Colon (tissue), 2 donors: ENCODE measurements around the gene SPOPL.

Experiments
- FAIRE-seq: peaks from 2 replicates; lab custom pipeline; 2012; peaks lifted over from hg19 to GRCh38; lab: Jason Lieb, UNC
- donor health status: control.
- donor health status: control.

Gene SPOPL

GRCh38 chr2:138601458-138602165, 100.0 kb downstream of the SPOPL start:
- no peak for FAIRE-seq

GRCh38 chr2:138602166-138602460, 100.5 kb downstream of the SPOPL start:
- no peak for FAIRE-seq

- no peak for FAIRE-seq
Observed at GRCh38 chr2:138607746-138608145, 106.2 kb downstream of the SPOPL start.

- FAIRE-seq, result no peak
Observed at GRCh38 chr2:138609446-138609845, 107.9 kb downstream of the SPOPL start.

- FAIRE-seq, result no peak
Observed at GRCh38 chr2:138610201-138610953, 108.8 kb downstream of the SPOPL start.

GRCh38 chr2:138615257-138615656, 113.7 kb downstream of the SPOPL start:
- no peak for FAIRE-seq

GRCh38 chr2:138617026-138617425, 115.5 kb downstream of the SPOPL start:
- no peak for FAIRE-seq

GRCh38 chr2:138618971-138619370, 117.4 kb downstream of the SPOPL start:
- FAIRE-seq, result no peak

GRCh38 chr2:138620431-138620830, 118.9 kb downstream of the SPOPL start:
- no peak for FAIRE-seq

- no peak for FAIRE-seq
Observed at GRCh38 chr2:138621139-138621538, 119.6 kb downstream of the SPOPL start.

GRCh38 chr2:138622613-138623012, 121.0 kb downstream of the SPOPL start:
- FAIRE-seq, result no peak
